ENCODE measurements around the gene TRIM44.

- TF ChIP-seq, protein P1, sequence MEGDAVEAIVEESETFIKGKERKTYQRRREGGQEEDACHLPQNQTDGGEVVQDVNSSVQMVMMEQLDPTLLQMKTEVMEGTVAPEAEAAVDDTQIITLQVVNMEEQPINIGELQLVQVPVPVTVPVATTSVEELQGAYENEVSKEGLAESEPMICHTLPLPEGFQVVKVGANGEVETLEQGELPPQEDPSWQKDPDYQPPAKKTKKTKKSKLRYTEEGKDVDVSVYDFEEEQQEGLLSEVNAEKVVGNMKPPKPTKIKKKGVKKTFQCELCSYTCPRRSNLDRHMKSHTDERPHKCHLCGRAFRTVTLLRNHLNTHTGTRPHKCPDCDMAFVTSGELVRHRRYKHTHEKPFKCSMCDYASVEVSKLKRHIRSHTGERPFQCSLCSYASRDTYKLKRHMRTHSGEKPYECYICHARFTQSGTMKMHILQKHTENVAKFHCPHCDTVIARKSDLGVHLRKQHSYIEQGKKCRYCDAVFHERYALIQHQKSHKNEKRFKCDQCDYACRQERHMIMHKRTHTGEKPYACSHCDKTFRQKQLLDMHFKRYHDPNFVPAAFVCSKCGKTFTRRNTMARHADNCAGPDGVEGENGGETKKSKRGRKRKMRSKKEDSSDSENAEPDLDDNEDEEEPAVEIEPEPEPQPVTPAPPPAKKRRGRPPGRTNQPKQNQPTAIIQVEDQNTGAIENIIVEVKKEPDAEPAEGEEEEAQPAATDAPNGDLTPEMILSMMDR (conservative IDR thresholded peaks at IDR 0.05; ENCODE audit: low read length) = no peak
- no peak for TF ChIP-seq EZH2phosphoT487 (IDR thresholded peaks at IDR 0.05; ENCODE audit: borderline replicate concordance, low read depth, low read length)
Observed at GRCh38 chr11:35727140-35727539, 64.6 kb downstream of the TRIM44 start.
